Stimulated activated effector memory CD8-positive, alpha-beta T cell treated with anti-CD3 and anti-CD28 coated beads, Interleukin-12 subunit alpha, Interleukin-12 subunit beta, amount 100 ng/mL, for 72 hours (primary cell): ENCODE measurements around the gene CCDC116.
A peak's percentile ranks its signal among the peaks of the same experiment; 100 is the strongest.

Experiments
- ATAC-seq: fragments of 150-1000 bp; cut with Tn5 transposase; 2 replicates; pipeline ENCODE4 v1.10.0; 2021
- DNase-seq, 2 donors: peaks; one replicate each; pipeline ENCODE4 v3.0.0; 2021 to 2022; ENCODE audit warnings: low spot score in 2 of 2
- H3K27ac Mint-ChIP-seq: one replicate; pipeline ENCODE4 v1.8.0; 2022; ENCODE audit warnings: mild to moderate bottlenecking, mixed read lengths
- H3K36me3 Mint-ChIP-seq: one replicate; pipeline ENCODE4 v1.8.0; 2022; ENCODE audit warnings: mild to moderate bottlenecking, mixed read lengths
- H3K4me1 Mint-ChIP-seq: one replicate; pipeline ENCODE4 v1.8.0; 2022; ENCODE audit warnings: mixed read lengths
- H3K4me3 Mint-ChIP-seq: one replicate; pipeline ENCODE4 v1.8.0; 2022; ENCODE audit warnings: mild to moderate bottlenecking, mixed read lengths
- H3K9me3 Mint-ChIP-seq: one replicate; pipeline ENCODE4 v1.8.0; 2022; ENCODE audit warnings: mixed read lengths

The CCDC116 gene

GRCh38 chr22:21651521-21652009, 19.0 kb downstream of the CCDC116 start:
- peak; percentile 39 for ATAC-seq
- peak overlapping the region; percentile 90 for H3K27ac Mint-ChIP-seq
- H3K4me1 Mint-ChIP-seq: peaks cover 30% of the 10 kb centered on the region
- no peak for DNase-seq
- peak overlapping the region; percentile 89 for H3K4me3 Mint-ChIP-seq
- H3K36me3 Mint-ChIP-seq: peaks cover 28% of the 10 kb centered on the region
- H3K9me3 Mint-ChIP-seq: no peaks in the 10 kb centered on the region

- peaks cover 31% of the 10 kb centered on the region for H3K4me1 Mint-ChIP-seq
- H3K4me3 Mint-ChIP-seq: peak overlapping the region; percentile 89
- peak overlapping the region; percentile 90 for H3K27ac Mint-ChIP-seq
- peak; percentile 76 to 92 for DNase-seq
- peaks cover 23% of the 10 kb centered on the region for H3K36me3 Mint-ChIP-seq
- no peaks in the 10 kb centered on the region for H3K9me3 Mint-ChIP-seq
- peak; percentile 98 for ATAC-seq
These were observed 19.5 kb downstream of the CCDC116 start for GRCh38 chr22:21652010-21652546.

- ATAC-seq (no peak), DNase-seq (no peak)
- Mint-ChIP-seq H3K36me3 (peaks cover 18% of the 10 kb centered on the region), H3K4me1 (peaks cover 33% of the 10 kb centered on the region), H3K9me3 (no peaks in the 10 kb centered on the region), H3K4me3 (peak overlapping the region; percentile 89), H3K27ac (peak overlapping the region; percentile 90)
These were observed 20.3 kb downstream of the CCDC116 start for GRCh38 chr22:21652547-21653545.

- Mint-ChIP-seq H3K36me3 (no peaks in the 10 kb centered on the region), H3K27ac (peak overlapping the region; percentile 15), H3K9me3 (no peaks in the 10 kb centered on the region), H3K4me3 (peak overlapping the region; percentile 72), H3K4me1 (peaks cover 19% of the 10 kb centered on the region)
- no peak for ATAC-seq
- no peak for DNase-seq
These were observed 24.4 kb downstream of the CCDC116 start for GRCh38 chr22:21657020-21657359.

- Mint-ChIP-seq H3K9me3 (no peaks in the 10 kb centered on the region), H3K36me3 (no peaks in the 10 kb centered on the region), H3K4me3 (peak overlapping the region; percentile 72), H3K4me1 (peaks cover 19% of the 10 kb centered on the region), H3K27ac (peak overlapping the region; percentile 15)
- DNase-seq (peak; percentile 74 to 89), ATAC-seq (peak; percentile 94)
These were observed 24.9 kb downstream of the CCDC116 start for GRCh38 chr22:21657360-21658032.

GRCh38 chr22:21659864-21660525, 27.4 kb downstream of the CCDC116 start:
- Mint-ChIP-seq H3K9me3 (no peaks in the 10 kb centered on the region), H3K4me3 (no peak overlapping the region)

GRCh38 chr22:21660904-21661303, 28.3 kb downstream of the CCDC116 start:
- H3K36me3 Mint-ChIP-seq: peaks cover 3% of the 10 kb centered on the region
- ATAC-seq (no peak), DNase-seq (no peak)
- H3K4me1 Mint-ChIP-seq: peaks cover 21% of the 10 kb centered on the region
- H3K9me3 Mint-ChIP-seq: no peaks in the 10 kb centered on the region
- H3K27ac Mint-ChIP-seq: no peak overlapping the region
- no peak overlapping the region for H3K4me3 Mint-ChIP-seq

More at GRCh38 chr22:21659864-21660525, 27.4 kb downstream of the CCDC116 start:
- peaks cover 15% of the 10 kb centered on the region for H3K4me1 Mint-ChIP-seq
- ATAC-seq (no peak), DNase-seq (no peak)
- no peaks in the 10 kb centered on the region for H3K36me3 Mint-ChIP-seq
- H3K27ac Mint-ChIP-seq: no peak overlapping the region

- H3K4me3 Mint-ChIP-seq: no peak overlapping the region
- peaks cover 9% of the 10 kb centered on the region for H3K36me3 Mint-ChIP-seq
- DNase-seq (no peak), ATAC-seq (no peak)
- peaks cover 14% of the 10 kb centered on the region for H3K4me1 Mint-ChIP-seq
- H3K9me3 Mint-ChIP-seq: no peaks in the 10 kb centered on the region
- H3K27ac Mint-ChIP-seq: no peak overlapping the region
These were observed 29.4 kb downstream of the CCDC116 start for GRCh38 chr22:21661991-21662390.

- DNase-seq (no peak), ATAC-seq (no peak)
- H3K36me3 Mint-ChIP-seq: peaks cover 9% of the 10 kb centered on the region
- H3K9me3 Mint-ChIP-seq: no peaks in the 10 kb centered on the region
- no peak overlapping the region for H3K4me3 Mint-ChIP-seq
- H3K4me1 Mint-ChIP-seq: peaks cover 22% of the 10 kb centered on the region
- H3K27ac Mint-ChIP-seq: no peak overlapping the region
These were observed 31.2 kb downstream of the CCDC116 start for GRCh38 chr22:21663738-21664137.

GRCh38 chr22:21665047-21665851, 32.7 kb downstream of the CCDC116 start:
- ATAC-seq: no peak
- Mint-ChIP-seq H3K4me1 (peaks cover 33% of the 10 kb centered on the region), H3K36me3 (peaks cover 20% of the 10 kb centered on the region), H3K27ac (peak overlapping the region; percentile 96), H3K4me3 (peak overlapping the region; percentile 96), H3K9me3 (no peaks in the 10 kb centered on the region)
- DNase-seq: no peak

- no peak for ATAC-seq
- Mint-ChIP-seq H3K36me3 (peaks cover 36% of the 10 kb centered on the region), H3K4me1 (peaks cover 33% of the 10 kb centered on the region), H3K9me3 (no peaks in the 10 kb centered on the region), H3K4me3 (peak overlapping the region; percentile 96), H3K27ac (peak overlapping the region; percentile 96)
- no peak for DNase-seq
These were observed 34.2 kb downstream of the CCDC116 start for GRCh38 chr22:21666786-21667185.

- ATAC-seq (no peak), DNase-seq (no peak)
- H3K4me1 Mint-ChIP-seq: peaks cover 33% of the 10 kb centered on the region
- peaks cover 58% of the 10 kb centered on the region for H3K36me3 Mint-ChIP-seq
- H3K9me3 Mint-ChIP-seq: no peaks in the 10 kb centered on the region
- H3K27ac Mint-ChIP-seq: no peak overlapping the region
- H3K4me3 Mint-ChIP-seq: no peak overlapping the region
These were observed 36.5 kb downstream of the CCDC116 start for GRCh38 chr22:21669026-21669425.

- DNase-seq (no peak), ATAC-seq (no peak)
- H3K36me3 Mint-ChIP-seq: peaks cover 67% of the 10 kb centered on the region
- H3K4me1 Mint-ChIP-seq: peaks cover 20% of the 10 kb centered on the region
- H3K4me3 Mint-ChIP-seq: no peak overlapping the region
- H3K27ac Mint-ChIP-seq: peak overlapping the region; percentile 32
- no peaks in the 10 kb centered on the region for H3K9me3 Mint-ChIP-seq
These were observed 39.6 kb downstream of the CCDC116 start for GRCh38 chr22:21672107-21672629.
